ENCODE measurements around the gene CFB. TPM values are rescaled to one million over a fixed set of nuclear protein-coding genes. Genes with fewer than 3 reads are reported as not detected.
"Not testable (repeated sequence)": the region's sequence is repeated elsewhere in the genome, so short reads cannot be mapped to it uniquely, and the experiment has no call there.

CFB gene
- total RNA-seq, 1 donor from 2014 or later, result not detected

DNA sequence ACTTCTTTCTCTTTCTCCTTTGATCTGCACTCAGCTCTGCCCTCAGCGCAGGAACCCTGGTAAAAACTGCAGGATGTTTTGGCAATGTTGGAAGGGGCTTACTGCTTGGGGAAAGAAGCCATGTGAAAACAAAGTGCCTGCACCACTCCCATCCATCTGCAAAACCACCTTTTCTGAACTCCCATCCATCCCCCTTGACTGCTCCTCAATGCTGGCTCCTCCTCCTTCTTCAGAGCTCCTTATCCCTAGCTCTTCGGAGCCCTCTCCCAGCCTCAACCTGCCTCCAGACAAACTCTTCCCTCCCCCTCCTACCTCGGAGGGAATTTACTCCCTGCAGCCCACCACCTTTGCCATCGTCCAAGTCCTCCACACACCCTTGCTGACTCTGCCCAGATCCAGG lies 39.8 kb upstream of the CFB start:
- Histone ChIP-seq H3F3A (ENCODE audit: low read depth) (peaks cover 33% of the 10 kb centered on the region), H3K36me3 (no peaks in the 10 kb centered on the region), H3K9me3 (ENCODE audit: low read depth) (no peaks in the 10 kb centered on the region), H4K20me1 (ENCODE audit: low read depth) (peaks cover 2% of the 10 kb centered on the region), H2AFZ (replicated peaks) (peak overlapping the region; percentile 85), H3K9ac (no peak overlapping the region), H3K79me2 (ENCODE audit: low read depth) (peaks cover 5% of the 10 kb centered on the region), H3K27ac (peak overlapping the region; percentile 53), H3K4me2 (peak overlapping the region; percentile 69), H3K27me3 (no peaks in the 10 kb centered on the region), H3K4me1 (peaks cover 27% of the 10 kb centered on the region), H3K4me3 (no peak overlapping the region)
- no peak for TF ChIP-seq EZH2phosphoT487 (IDR thresholded peaks at IDR 0.05)
- TF ChIP-seq, protein P1, sequence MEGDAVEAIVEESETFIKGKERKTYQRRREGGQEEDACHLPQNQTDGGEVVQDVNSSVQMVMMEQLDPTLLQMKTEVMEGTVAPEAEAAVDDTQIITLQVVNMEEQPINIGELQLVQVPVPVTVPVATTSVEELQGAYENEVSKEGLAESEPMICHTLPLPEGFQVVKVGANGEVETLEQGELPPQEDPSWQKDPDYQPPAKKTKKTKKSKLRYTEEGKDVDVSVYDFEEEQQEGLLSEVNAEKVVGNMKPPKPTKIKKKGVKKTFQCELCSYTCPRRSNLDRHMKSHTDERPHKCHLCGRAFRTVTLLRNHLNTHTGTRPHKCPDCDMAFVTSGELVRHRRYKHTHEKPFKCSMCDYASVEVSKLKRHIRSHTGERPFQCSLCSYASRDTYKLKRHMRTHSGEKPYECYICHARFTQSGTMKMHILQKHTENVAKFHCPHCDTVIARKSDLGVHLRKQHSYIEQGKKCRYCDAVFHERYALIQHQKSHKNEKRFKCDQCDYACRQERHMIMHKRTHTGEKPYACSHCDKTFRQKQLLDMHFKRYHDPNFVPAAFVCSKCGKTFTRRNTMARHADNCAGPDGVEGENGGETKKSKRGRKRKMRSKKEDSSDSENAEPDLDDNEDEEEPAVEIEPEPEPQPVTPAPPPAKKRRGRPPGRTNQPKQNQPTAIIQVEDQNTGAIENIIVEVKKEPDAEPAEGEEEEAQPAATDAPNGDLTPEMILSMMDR (IDR thresholded peaks at IDR 0.05), result no peak
- TF ChIP-seq EZH2 (IDR thresholded peaks at IDR 0.05), result no peak
- DNase-seq (ENCODE audit: low spot score), result peak; percentile 71
- H3K27me3 Mint-ChIP-seq (ENCODE audit: insufficient read depth, low read depth), result peaks cover 6% of the 10 kb centered on the region
- no peaks in the 10 kb centered on the region for H3K36me3 Mint-ChIP-seq
- peak overlapping the region; percentile 6 for H3K4me3 Mint-ChIP-seq
- no peaks in the 10 kb centered on the region for H3K9me3 Mint-ChIP-seq
- peaks cover 18% of the 10 kb centered on the region for H3K4me1 Mint-ChIP-seq
- H3K27ac Mint-ChIP-seq, result peak overlapping the region; percentile 81

DNA sequence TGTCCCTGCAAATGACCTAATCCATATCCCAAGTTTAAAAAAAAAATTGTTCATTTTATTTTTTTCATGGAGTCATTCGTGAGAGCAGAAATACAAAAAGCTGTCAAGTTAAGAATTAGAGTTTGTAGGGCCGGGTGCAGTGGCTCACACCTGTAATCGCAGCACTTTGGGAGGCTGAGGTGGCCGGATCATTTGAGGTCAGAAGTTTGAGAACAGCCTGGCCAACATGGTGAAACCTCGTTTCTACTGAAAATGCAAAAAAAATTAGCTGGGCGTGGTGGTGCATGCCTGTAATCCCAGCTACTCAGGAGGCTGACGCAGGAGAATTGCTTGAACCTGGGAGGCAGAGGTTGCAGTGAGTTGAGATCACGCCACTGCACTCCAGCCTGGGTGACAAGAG lies 39.2 kb upstream of the CFB start:
- not testable (repeated sequence) for H3K27me3 ChIP-seq; DNase-seq (ENCODE audit: low spot score); H4K20me1 ChIP-seq (ENCODE audit: low read depth); H3K4me3 ChIP-seq; H3K36me3 ChIP-seq; H3K9me3 ChIP-seq (ENCODE audit: low read depth); H3K79me2 ChIP-seq (ENCODE audit: low read depth); H3K9ac ChIP-seq; H3K9me3 Mint-ChIP-seq; H3K36me3 Mint-ChIP-seq; H3K27me3 Mint-ChIP-seq (ENCODE audit: insufficient read depth, low read depth); H3K4me3 Mint-ChIP-seq
- Mint-ChIP-seq H3K4me1 (peaks cover 18% of the 10 kb centered on the region), H3K27ac (peak overlapping the region; percentile 81)
- Histone ChIP-seq H3F3A (ENCODE audit: low read depth) (peaks cover 27% of the 10 kb centered on the region), H3K4me2 (peak overlapping the region; percentile 69), H3K4me1 (peaks cover 27% of the 10 kb centered on the region), H2AFZ (replicated peaks) (peak overlapping the region; percentile 85), H3K27ac (peak overlapping the region; percentile 53)

DNA sequence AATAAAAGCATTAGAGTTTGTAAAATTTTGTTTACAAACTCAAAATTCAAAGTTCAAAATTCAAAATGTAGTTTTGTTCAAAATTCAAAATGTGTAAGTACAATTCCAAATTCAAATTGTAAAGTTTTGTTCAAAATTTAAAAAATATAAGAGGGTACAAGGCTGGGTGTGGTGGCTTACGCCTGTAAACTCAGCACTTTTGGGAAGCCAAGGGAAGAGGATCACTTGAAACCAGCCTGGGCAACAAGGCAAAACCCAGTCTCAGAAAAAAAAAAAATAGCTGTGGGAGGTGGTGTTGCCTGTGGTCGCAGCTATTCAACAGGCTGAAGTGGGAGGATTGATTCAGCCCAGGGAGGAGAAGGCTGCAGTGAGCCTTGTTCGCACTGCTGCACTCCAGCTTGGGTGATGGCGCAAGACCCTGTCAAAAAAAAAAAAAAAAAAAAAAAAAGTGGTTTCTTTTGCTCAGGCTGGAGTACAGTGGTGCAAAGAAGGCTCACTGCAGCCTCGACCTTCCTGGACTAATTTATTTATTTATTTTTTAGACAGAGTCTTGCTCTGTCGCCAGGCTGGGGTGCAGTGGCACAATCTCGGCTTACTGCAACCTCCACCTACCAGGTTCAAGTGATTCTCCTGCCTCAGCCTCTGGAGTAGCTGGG lies 38.6 kb upstream of the CFB start:
- Histone ChIP-seq H3K4me1 (peaks cover 27% of the 10 kb centered on the region), H3K4me2 (no peak overlapping the region), H3K36me3 (no peaks in the 10 kb centered on the region), H2AFZ (replicated peaks) (no peak overlapping the region), H3K9ac (no peak overlapping the region), H3F3A (ENCODE audit: low read depth) (peaks cover 27% of the 10 kb centered on the region), H3K4me3 (no peak overlapping the region), H4K20me1 (ENCODE audit: low read depth) (no peaks in the 10 kb centered on the region), H3K79me2 (ENCODE audit: low read depth) (no peaks in the 10 kb centered on the region), H3K9me3 (ENCODE audit: low read depth) (no peaks in the 10 kb centered on the region), H3K27me3 (no peaks in the 10 kb centered on the region), H3K27ac (no peak overlapping the region)
- H3K36me3 Mint-ChIP-seq, result no peaks in the 10 kb centered on the region
- no peak overlapping the region for H3K4me3 Mint-ChIP-seq
- peaks cover 6% of the 10 kb centered on the region for H3K27me3 Mint-ChIP-seq (ENCODE audit: insufficient read depth, low read depth)
- TF ChIP-seq EZH2 (IDR thresholded peaks at IDR 0.05) (no peak), EZH2phosphoT487 (IDR thresholded peaks at IDR 0.05) (no peak)
- TF ChIP-seq, protein P1 (IDR thresholded peaks at IDR 0.05), result no peak
- H3K4me1 Mint-ChIP-seq, result peaks cover 22% of the 10 kb centered on the region
- H3K9me3 Mint-ChIP-seq, result no peaks in the 10 kb centered on the region
- peak; percentile 33 for DNase-seq (ENCODE audit: low spot score)
- no peak overlapping the region for H3K27ac Mint-ChIP-seq

DNA sequence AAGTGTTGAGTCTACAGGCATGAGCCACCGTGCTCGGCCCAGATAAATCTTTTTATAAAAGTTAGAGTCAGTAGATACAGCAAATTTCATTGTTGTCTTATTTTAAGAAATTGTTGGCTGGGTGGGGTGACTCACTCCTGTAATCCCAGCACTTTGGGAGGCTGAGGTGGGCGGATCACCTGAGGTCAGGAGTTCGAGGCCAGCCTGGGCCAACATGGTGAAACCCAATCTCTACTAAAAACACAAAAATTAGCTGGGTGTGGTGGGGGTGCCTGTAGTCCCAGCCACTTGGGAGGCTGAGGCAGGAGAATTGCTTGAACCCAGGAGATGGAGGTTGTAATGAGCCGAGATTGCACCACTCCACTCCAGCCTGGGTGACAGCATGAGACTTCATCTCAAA lies 37.6 kb upstream of the CFB start:
- H3K9me3 ChIP-seq (ENCODE audit: low read depth); H3K27me3 ChIP-seq; H3K9ac ChIP-seq; H3K36me3 Mint-ChIP-seq; H3K4me2 ChIP-seq; H3K27me3 Mint-ChIP-seq (ENCODE audit: insufficient read depth, low read depth); H2AFZ ChIP-seq (replicated peaks); DNase-seq (ENCODE audit: low spot score); H3K36me3 ChIP-seq; H3K79me2 ChIP-seq (ENCODE audit: low read depth); H3K9me3 Mint-ChIP-seq; H3K4me3 Mint-ChIP-seq; H3K27ac Mint-ChIP-seq; H3K4me3 ChIP-seq; H3K27ac ChIP-seq; H4K20me1 ChIP-seq (ENCODE audit: low read depth): not testable (repeated sequence)
- peaks cover 17% of the 10 kb centered on the region for H3K4me1 Mint-ChIP-seq
- Histone ChIP-seq H3K4me1 (peaks cover 20% of the 10 kb centered on the region), H3F3A (ENCODE audit: low read depth) (peaks cover 17% of the 10 kb centered on the region)
